Activated CD4-positive, alpha-beta T cell treated with anti-CD3 and anti-CD28 coated beads, Interleukin-2, Interleukin-4, amounts not matched to agents 100 ng/mL and 50 ng/mL, durations not matched to agents 16 hours and 8 hours (primary cell): Measurements from ENCODE around the gene MYH9.
"Not testable (repeated sequence)": the region's sequence is repeated elsewhere in the genome, so short reads cannot be mapped to it uniquely, and the experiment has no call there.

Experiments
- DNase-seq: peaks from one replicate; pipeline ENCODE4 v3.0.0-alpha.2; 2020; ENCODE audit warnings: low spot score

Gene MYH9

DNA sequence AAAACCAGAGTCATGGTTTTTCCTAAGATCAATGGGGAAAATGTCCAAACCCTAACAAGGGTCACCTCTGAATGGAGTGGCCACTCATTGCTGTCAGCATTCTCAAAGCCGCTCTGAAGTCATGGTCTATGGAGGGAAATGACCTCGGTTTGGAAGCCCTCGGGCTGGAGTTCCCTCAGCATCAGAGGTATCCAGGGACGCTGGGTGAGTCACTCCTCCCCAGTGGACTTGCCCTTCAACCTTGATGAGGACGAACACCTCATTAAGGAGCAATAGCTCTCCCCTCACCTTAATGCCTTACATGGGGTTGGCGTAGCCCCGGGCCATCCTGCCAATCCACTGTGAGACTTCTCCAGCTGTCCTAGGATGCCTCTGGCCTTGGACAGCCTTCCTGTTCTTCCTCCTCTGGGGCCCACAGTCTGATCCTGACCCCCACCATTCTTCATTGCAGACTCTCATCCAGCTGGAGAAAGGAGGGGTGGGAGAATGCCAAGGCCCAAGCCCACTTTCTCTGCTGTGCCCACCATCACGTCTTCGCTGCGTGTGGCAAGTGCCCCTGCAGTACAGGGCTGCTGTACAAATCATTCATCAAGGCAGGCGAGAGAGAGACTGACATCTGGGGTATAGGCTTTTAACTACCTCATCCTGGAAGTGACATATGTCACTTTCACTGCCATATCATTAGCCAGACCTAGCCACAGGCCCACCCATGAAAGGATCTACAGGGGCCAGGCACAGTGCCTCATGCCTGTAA lies 25.4 kb upstream of the MYH9 start:
- no peak for DNase-seq

DNA sequence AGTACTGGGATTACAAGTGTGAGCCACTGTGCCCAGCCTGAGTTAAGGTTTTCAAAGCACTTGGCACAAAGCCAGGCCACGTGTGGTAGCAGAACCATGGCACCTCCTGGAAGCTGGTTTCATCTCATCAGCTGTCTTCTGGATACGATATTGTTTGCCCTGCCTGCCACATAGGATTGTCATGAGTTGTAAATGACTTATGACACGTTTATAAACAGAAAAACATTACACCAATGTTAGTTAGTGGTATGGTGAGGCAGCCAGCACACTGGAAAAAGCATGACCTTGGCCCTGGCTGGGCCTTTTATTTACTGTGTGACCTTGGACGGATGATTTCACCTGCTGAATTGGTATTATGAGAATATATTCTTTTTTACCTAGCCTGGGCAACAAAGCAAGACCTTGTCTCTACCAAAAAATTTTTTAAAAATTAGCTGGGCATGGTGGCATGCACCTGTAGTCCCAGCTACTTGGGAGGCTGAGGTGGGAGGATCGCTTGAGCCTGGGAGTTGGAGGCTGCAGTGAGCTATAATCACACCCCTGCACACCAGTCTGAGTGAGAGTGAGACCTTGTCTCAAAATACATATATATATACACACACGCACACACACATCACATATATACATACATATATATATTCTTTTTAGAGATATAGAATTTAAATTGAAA lies 24.0 kb upstream of the MYH9 start:
- peak; percentile 35 for DNase-seq

GRCh38 chr22:36409911-36410756 lies 22.4 kb upstream of the MYH9 start:
- DNase-seq, result peak; percentile 46

DNA sequence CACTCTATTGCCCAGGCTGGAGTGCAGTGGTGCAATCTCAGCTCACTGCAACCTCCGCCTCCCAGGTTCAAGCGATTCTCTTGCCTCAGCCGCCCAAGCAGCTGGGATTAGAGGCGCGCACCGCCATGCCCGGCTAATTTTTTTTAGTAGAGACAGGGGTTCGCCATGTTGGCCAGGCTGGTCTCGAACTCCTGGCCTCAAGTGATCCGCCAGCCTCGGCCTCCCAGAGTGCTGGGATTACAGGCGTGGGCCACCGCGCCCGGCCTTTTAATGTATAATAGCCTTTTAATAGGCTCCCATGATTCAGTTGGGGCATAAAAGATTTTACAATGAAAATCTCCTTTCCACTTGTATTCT lies 21.8 kb upstream of the MYH9 start:
- DNase-seq, result not testable (repeated sequence)

- DNase-seq, result no peak
Measured at GRCh38 chr22:36409056-36409455, 21.3 kb upstream of the MYH9 start.

DNA sequence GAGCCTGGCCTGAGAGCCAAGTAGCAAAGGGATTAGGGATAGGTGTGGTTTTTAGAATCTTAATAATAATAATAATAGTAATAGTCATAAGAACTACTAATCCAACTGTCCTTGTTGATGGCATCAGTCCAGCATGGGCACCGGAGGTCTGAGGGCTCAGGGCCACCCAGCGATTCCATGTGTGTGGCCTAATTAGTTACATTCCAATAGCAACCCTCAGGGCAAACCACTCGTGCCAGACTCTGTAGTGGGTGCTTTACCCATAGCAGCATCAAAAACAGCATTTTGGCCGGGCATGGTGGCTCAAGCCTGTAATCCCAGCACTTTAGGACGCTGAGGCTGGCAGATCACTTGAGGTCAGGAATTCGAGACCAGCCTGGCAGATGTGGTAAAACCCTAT lies 19.0 kb upstream of the MYH9 start:
- DNase-seq, result no peak

GRCh38 chr22:36405671-36406538 lies 18.1 kb upstream of the MYH9 start:
- peak; percentile 88 for DNase-seq

DNA sequence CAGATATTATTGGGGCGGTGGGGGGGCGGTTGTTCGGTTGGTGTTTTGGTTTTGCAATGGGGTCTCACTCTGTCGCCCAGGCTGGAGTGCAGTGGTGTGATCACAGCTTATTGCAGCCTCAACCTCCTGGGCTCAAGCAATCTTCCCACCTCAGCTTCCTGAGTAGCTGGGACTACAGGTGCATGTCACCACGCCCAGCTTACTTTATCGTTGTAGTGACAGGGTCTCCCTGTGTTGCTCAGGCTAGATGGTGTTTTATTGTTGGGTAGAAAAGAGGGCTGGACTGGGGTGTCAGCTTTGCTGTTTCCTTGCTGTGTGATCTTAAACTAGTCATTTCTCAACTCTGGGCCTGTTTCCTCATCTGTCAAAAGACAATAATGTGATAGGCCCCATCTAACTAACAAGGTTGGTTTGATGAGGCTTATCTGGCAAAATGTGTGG lies 17.5 kb upstream of the MYH9 start:
- peak; percentile 77 for DNase-seq

GRCh38 chr22:36404446-36404845 lies 16.7 kb upstream of the MYH9 start:
- DNase-seq, result no peak

DNA sequence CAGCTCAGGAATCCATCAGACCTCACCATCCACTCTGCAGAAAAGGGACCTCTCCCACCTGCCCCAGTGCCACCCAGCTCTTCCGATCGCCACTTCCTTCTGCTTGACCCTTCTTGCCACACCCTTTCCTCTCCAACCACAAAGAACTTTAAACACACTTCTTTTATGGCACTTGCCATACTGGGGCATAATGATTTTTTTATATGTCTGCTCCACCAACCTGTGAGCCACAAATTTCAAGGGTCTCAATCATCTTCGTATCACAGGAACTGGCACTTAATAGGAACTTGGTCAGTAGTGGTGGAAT lies 11.7 kb upstream of the MYH9 start:
- DNase-seq, result no peak

GRCh38 chr22:36398601-36399471 lies 11.1 kb upstream of the MYH9 start:
- DNase-seq, result no peak

DNA sequence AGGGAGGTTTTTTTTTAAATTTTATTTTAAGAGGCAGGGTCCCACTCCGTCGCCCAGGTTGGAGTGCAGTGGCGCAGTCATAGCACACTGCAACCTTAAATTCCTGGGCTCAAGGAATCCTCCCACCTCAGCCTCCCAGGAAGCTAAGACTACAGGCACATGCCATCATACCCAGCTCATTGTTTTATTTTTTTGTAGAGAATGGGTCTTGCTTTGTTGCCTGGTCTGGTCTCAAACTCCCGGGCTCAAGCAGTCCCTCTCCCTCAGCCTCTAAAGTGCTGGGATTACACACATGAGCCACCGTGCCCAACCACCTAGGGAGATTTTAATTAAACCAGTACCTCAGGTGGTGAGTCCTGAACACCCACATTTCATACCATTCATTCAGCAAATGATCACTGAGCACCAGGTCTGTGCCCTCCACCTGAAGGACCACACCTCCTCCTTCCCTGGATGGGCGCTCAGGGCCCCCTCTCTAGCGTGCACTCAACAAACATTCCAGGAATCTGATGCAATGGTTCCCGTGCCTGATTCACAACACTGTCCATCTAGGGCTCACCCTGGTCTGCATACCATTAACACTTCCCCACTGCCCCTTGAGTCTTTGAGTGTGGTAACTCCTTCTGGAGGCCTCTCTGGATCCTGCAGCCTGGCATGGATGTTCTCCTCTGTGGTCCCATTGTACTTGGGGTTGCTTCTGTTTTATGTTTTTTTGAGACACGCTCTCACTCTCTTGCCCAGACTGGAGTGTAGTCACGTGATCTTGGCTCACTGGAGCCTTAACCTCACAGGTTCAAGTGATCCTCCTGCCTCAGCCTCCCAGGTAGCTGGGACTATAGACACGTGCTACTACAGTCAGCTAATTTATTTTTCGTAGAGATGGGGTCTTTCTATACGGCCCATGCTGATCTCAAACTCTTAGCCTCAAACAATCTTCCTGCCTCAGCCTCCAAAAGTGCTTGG lies 9.6 kb upstream of the MYH9 start:
- DNase-seq, result no peak

DNA sequence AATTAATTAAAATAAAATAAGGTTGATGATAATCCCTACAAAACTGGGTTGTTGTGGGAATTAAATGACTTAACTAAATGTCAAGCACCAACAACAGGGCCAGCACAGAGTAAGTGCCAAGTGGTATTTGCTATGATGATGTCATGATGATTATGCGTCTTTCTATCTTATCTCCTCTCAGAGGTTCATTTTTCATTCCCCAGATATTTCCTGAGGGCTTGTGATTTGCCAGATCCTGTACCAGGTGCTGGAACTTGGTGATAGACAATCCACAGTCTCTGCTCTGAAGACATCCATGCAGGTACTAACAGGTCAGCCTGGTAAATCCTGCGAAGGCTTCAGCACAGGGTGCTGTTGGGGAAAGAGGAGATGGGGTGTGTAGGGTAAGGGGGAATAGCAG lies 8.1 kb upstream of the MYH9 start:
- DNase-seq, result no peak

- no peak for DNase-seq
Measured at GRCh38 chr22:36395055-36395849, 7.5 kb upstream of the MYH9 start.

GRCh38 chr22:36391638-36392037 lies 3.9 kb upstream of the MYH9 start:
- DNase-seq, result no peak

DNA sequence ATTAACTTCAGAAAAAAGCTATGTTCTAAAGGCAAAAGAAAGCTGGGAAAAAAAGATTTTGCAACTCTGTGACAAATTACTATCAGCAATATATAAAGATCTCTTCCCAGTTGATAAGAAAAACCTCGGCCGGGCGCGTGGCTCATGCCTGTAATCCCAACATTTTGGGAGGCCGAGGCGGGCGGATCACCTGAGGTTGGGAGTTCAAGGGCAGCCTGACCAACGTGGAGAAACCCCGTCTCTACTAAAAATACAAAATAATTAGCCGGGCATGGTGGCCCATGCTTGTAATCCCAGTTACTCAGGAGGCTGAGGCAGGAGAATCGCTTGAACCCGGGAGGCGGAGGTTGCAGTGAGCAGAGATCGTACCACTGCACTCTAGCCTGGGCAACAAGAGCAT lies 1.4 kb upstream of the MYH9 start:
- not testable (repeated sequence) for DNase-seq

DNA sequence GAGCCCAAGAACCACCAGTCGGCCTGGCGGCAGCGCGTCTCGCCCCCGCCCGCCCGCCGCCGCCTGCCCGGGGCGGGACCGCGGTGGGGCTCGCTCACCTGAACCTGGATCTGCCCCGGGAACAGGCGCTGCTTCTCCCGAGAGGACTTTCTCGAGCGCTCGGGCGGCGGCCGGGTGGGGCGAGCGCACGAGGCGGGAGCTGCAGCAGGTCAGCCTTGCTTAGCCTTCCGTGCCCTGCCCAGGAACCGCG lies 133 bp downstream of the MYH9 start:
- no peak for DNase-seq

DNA sequence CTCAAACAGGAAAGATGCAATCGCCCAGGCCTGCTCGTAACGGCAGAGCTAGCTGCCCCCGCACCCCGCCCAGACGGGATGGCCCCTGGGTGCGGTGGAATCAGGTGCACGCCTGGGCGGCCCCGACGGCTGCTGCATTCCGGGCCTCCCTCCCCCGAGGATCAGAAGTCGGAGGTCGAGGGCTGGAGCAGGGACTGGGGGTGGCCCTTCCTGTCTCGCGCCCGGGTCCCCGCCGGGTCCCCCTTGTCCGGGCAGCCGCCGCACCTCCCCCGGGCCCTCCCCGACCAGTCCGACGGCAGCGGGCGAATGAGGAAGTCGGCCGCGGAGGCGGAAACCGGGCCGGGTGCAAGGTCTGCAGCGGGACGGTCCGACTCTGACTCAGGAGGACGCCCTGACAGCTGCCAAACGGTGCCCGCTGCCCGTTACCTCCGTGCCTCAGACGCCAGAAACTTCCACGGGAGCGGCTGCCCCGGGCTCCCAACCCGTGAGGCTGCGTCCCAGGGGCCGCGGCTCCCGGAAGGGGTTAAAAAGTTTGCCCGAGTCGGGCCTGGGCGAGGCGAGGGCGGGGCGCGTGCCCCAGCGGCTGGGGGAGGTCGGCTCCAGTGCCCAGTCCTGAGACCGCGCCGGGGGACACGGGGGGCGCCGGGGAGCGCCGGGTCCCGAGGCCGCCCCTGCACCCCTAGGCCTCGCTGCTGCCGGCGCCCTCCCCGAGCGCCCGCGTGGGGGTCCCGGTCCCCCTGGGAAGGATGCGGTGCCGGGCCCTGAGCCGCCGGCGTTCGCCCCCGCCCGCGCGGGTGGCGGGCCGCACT lies 663 bp downstream of the MYH9 start:
- no peak for DNase-seq
